GM12864 (cell line): ENCODE data around the gene PDF.

Source experiments
- DNase-seq: peaks from one replicate; pipeline ENCODE4 v3.0.0-alpha.2; 2011; ENCODE audit warnings: low read depth
- H3K4me3 ChIP-seq: 2 replicates; pipeline ENCODE4 v1.5.1; 2011; ENCODE audit warnings: mild to moderate bottlenecking, low read depth, low read length, control low read depth
- CTCF ChIP-seq: IDR thresholded peaks from 2 replicates; pipeline ENCODE4 v1.5.1; 2011; ENCODE audit warnings: low read depth, mild to moderate bottlenecking, moderate library complexity, low read length, control low read depth, inconsistent platforms; ENCODE audit errors: missing control alignments

The PDF gene

GRCh38 chr16:69330286-69331109, at the start of gene PDF:
TSS of gene PDF (minus strand) at chr16:69330588. CDS start at chr16:69330570, 18 bp downstream.
- peak; percentile 59 for DNase-seq
- no peak for TF ChIP-seq CTCF

GRCh38 chr16:69378760-69379159, 48.4 kb upstream of the PDF start:
- no peak for DNase-seq
- H3K4me3 ChIP-seq, result no peak overlapping the region
- no peak for TF ChIP-seq CTCF

More at GRCh38 chr16:69330286-69331109, at the start of gene PDF:
- peak within 1 kb of the TSS; percentile 60 for H3K4me3 ChIP-seq

GRCh38 chr16:69378036-69378435, 47.6 kb upstream of the PDF start:
- H3K4me3 ChIP-seq, result no peak overlapping the region
- no peak for TF ChIP-seq CTCF
- DNase-seq, result no peak

- no peak for DNase-seq
- TF ChIP-seq CTCF, result no peak
- H3K4me3 ChIP-seq, result no peak overlapping the region
These were observed 46.1 kb upstream of the PDF start for GRCh38 chr16:69376393-69377059.

GRCh38 chr16:69373019-69373418, 42.6 kb upstream of the PDF start:
- TF ChIP-seq CTCF, result no peak
- no peak overlapping the region for H3K4me3 ChIP-seq
- DNase-seq, result no peak

DNA sequence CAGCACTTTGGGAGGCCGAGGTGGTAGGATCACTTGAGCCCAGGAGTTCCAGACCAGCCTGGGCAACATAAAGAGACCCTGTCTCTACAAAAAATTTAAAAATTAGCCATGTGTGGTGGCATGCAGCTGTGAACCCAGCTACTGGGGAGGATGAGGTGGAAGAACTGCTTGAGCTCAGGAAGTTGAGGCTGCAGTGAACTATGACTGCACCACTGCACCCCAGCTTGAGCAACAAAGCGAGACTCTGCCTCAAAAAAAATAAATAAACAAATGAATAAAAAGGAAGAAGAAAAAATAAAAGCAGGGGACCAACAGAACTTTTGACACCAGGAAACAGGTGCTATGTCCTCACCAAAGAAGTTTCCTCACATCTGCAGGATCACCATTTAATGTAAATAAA, 41.2 kb upstream of the PDF start:
- no peak overlapping the region for H3K4me3 ChIP-seq
- no peak for TF ChIP-seq CTCF
- no peak for DNase-seq
